ENCODE results near the gene RGS18. TPM values are rescaled to one million over a fixed set of nuclear protein-coding genes. Genes with fewer than 3 reads are reported as not detected.

RGS18 gene
- total and polyA plus RNA-seq, 2 of the 8 experiments (the other 6 are each of a cell fraction or from before 2014, with no cell fraction given): not detected

- H4K8ac ChIP-seq (ENCODE audit: extremely low read depth, insufficient read depth, low read length): no peak overlapping the region
- H3K23me2 ChIP-seq (ENCODE audit: low read depth, low read length): no peaks in the 10 kb centered on the region
- no peak overlapping the region for H2AFZ ChIP-seq (ENCODE audit: low read length)
- H2AK5ac ChIP-seq (ENCODE audit: low read depth, low read length): no peak overlapping the region
- H3K4me3 ChIP-seq (ENCODE audit: extremely low read depth in 1 of 4, insufficient read depth in 2 of 4, low read depth in 3 of 4, low read length in 4 of 4): no peak overlapping the region
- H3K27me3 ChIP-seq (replicated peaks in 1 of 4; ENCODE audit: control insufficient read depth in 3 of 4, extremely low read depth in 1 of 4, insufficient read depth in 3 of 4, low read length in 3 of 4): no peaks in the 10 kb centered on the region
- no peak overlapping the region for H4K91ac ChIP-seq (replicated peaks; ENCODE audit: insufficient read length, low read length)
- ChIA-PET CTCF (ENCODE audit: partially characterized antibody) (no interaction called here), POLR2A (ENCODE audit: partially characterized antibody) (no interaction called here)
- no peaks in the 10 kb centered on the region for H3K79me1 ChIP-seq (ENCODE audit: low read depth, low read length)
- no peaks in the 10 kb centered on the region for H3K9me3 ChIP-seq (ENCODE audit: insufficient read depth in 2 of 2, low read depth in 1 of 2, low read length in 1 of 2)
- TF ChIP-seq BRCA1 (IDR thresholded peaks at IDR 0.05; ENCODE audit: low read depth, low read length): no peak
- TF ChIP-seq FOSL1 (IDR thresholded peaks at IDR 0.05; ENCODE audit: insufficient read depth, low read depth, low read length): no peak
- TF ChIP-seq CREB1 (IDR thresholded peaks at IDR 0.05): no peak
- TF ChIP-seq JUN (IDR thresholded peaks at IDR 0.05; ENCODE audit: low read depth, low read length): no peak
- no peak for TF ChIP-seq EZH2 (IDR thresholded peaks at IDR 0.05; ENCODE audit: low read depth, low read length, severe bottlenecking)
- no peak for TF ChIP-seq MAFK (IDR thresholded peaks at IDR 0.05; ENCODE audit: low read depth, low read length)
- no peak for TF ChIP-seq TEAD4 (IDR thresholded peaks at IDR 0.05; ENCODE audit: low read depth, low read length)
- no peak for TF ChIP-seq SRF (IDR thresholded peaks at IDR 0.05; ENCODE audit: low read depth, low read length)
- TF ChIP-seq RXRA (IDR thresholded peaks at IDR 0.05; ENCODE audit: insufficient read depth, low read depth, low read length): no peak
- no peak for TF ChIP-seq TCF12 (IDR thresholded peaks at IDR 0.05; ENCODE audit: low read depth, low read length)
- TF ChIP-seq RNF2 (IDR thresholded peaks at IDR 0.05; ENCODE audit: borderline replicate concordance, low read depth, low read length, missing control alignments, poor library complexity, severe bottlenecking): no peak
- H2BK12ac ChIP-seq (ENCODE audit: low read depth, low read length): no peak overlapping the region
- H4K20me1 ChIP-seq (replicated peaks in 1 of 2; ENCODE audit: control insufficient read depth in 1 of 2, insufficient read depth in 2 of 2, low read length in 2 of 2): no peaks in the 10 kb centered on the region
- no peak overlapping the region for H3K18ac ChIP-seq (ENCODE audit: extremely low read depth, low read length)
- DNase-seq (ENCODE audit: low read depth in 1 of 2, low spot score in 2 of 2): no peak
- no peak overlapping the region for H3K14ac ChIP-seq (ENCODE audit: insufficient read length)
- H2BK120ac ChIP-seq (replicated peaks; ENCODE audit: low read depth, low read length): no peak overlapping the region
- H3K56ac ChIP-seq (replicated peaks; ENCODE audit: insufficient read length, low read depth, low read length): no peak overlapping the region
- FAIRE-seq: no peak
- H3K79me2 ChIP-seq (ENCODE audit: control insufficient read depth in 1 of 2, insufficient read depth in 2 of 2, low read length in 2 of 2): no peaks in the 10 kb centered on the region
- no peak overlapping the region for H3K23ac ChIP-seq (ENCODE audit: insufficient read length)
- no peak overlapping the region for H3K4me2 ChIP-seq (ENCODE audit: insufficient read depth in 1 of 2, low read depth in 2 of 2, low read length in 2 of 2)
- no peak overlapping the region for H4K5ac ChIP-seq (ENCODE audit: insufficient read length, low read depth, low read length)
- no peaks in the 10 kb centered on the region for H3K36me3 ChIP-seq (ENCODE audit: control insufficient read depth in 2 of 4, insufficient read depth in 4 of 4, low read length in 3 of 4)
- no peak overlapping the region for H2BK15ac ChIP-seq (ENCODE audit: low read length)
- no peak overlapping the region for H3K4ac ChIP-seq (replicated peaks; ENCODE audit: insufficient read length, low read depth, low read length)
- H2BK5ac ChIP-seq (ENCODE audit: low read depth, low read length): no peak overlapping the region
- H3K27ac ChIP-seq (ENCODE audit: low read depth, low read length): no peak overlapping the region
- no peaks in the 10 kb centered on the region for H3K4me1 ChIP-seq (replicated peaks in 1 of 4; ENCODE audit: control insufficient read depth in 3 of 4, insufficient read depth in 4 of 4, low read length in 3 of 4)
- no peak overlapping the region for H3K9ac ChIP-seq (replicated peaks in 1 of 4; ENCODE audit: extremely low read depth in 1 of 4, low read depth in 3 of 4, low read length in 3 of 4)
- no peak overlapping the region for H2BK20ac ChIP-seq (ENCODE audit: low read length)
These were observed 66.1 kb downstream of the RGS18 start for GRCh38 chr1:192224396-192224795.
